PFSK-1 (cell line): ENCODE results near the gene BTRC.

ENCODE experiments used
- FOXP2 ChIP-seq: optimal IDR thresholded peaks from 2 replicates; pipeline ENCODE3; 2011; ENCODE audit warnings: borderline replicate concordance, control low read depth, inconsistent platforms; ENCODE audit not compliant: insufficient read depth; ENCODE audit errors: extremely low read length, extremely low read depth
- POLR2AphosphoS5 ChIP-seq: IDR thresholded peaks from 2 replicates; pipeline ENCODE4 v1.6.1; 2012; ENCODE audit warnings: low read depth, mild to moderate bottlenecking, control low read depth, low read length, moderate library complexity
- REST ChIP-seq, 2 experiments: IDR thresholded peaks; 2 replicates each; pipeline versions ENCODE4 v1.6.1 to v1.8.0; 2011 to 2012; ENCODE audit warnings: low read depth in 2 of 2, low read length in 2 of 2, control low read depth in 1 of 2, inconsistent platforms in 1 of 2, mild to moderate bottlenecking in 1 of 2, moderate library complexity in 1 of 2; ENCODE audit not compliant: insufficient read depth in 1 of 2
- SIN3A ChIP-seq: IDR thresholded peaks from 2 replicates; pipeline ENCODE4 v1.6.1; 2012; ENCODE audit warnings: mild to moderate bottlenecking, low read length, moderate library complexity, borderline replicate concordance; ENCODE audit not compliant: insufficient read depth
- TAF1 ChIP-seq: IDR thresholded peaks from 2 replicates; pipeline ENCODE4 v1.6.1; 2012; ENCODE audit warnings: low read length, control low read depth, borderline replicate concordance; ENCODE audit not compliant: insufficient read depth

GRCh38 chr10:101355072-101355706 is 1.2 kb downstream of the BTRC start:
- TF ChIP-seq TAF1: no peak
- TF ChIP-seq POLR2AphosphoS5: no peak
- no peak for TF ChIP-seq REST (IDR thresholded peaks at IDR 0.05; ENCODE audit: insufficient read depth in 1 of 2, low read depth in 2 of 2, low read length in 2 of 2)
- TF ChIP-seq SIN3A: no peak
- TF ChIP-seq FOXP2: no peak
